ENCODE data around the gene SEMA3D.

Gene SEMA3D

GRCh38 chr7:85186521-85187241 lies at the start of gene SEMA3D:
Gene SEMA3D, minus strand, starts transcription at chr7:85187056. Its CDS starts 65,165 bp downstream, at chr7:85121891.
- peak; percentile 88 for DNase-seq

DNA sequence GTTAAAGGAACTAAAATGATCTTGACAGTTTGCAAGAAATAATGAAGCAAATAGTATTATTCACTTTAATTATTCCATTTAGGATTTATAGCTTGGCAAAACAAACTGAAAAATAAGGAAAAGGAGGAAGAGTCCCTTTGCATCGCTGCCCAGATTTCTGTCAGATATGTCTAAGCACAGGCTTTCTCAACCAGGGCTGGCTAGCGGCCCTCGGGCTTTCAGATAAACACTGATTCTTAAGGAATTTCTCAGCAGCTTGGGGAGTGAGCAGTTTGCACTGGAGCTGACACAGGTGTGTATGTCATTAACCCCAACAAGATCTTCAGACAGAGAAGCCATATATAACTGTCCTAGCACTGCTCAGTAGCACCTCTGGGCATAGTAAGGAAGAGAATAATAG lies 47.9 kb upstream of the SEMA3D start:
- DNase-seq: no peak

DNA sequence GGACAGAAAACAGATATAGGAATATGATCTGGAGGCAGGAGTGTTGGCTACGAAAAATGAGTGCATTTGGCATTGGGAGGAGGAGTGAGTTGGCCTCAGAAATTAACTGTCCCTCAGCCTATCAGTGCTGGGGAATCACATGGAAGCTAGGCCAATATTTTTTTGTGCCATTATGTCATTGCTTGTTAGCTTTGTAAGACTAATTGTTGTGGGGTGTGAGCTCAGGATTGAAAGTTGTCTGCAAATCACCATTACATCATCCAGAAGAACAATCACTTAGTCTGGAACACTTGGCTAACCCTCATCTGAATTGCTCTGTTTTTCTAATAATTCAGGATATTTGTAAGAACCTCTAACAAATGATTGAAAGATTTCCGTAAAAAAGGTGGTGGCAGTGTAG lies 45.2 kb upstream of the SEMA3D start:
- no peak for DNase-seq

DNA sequence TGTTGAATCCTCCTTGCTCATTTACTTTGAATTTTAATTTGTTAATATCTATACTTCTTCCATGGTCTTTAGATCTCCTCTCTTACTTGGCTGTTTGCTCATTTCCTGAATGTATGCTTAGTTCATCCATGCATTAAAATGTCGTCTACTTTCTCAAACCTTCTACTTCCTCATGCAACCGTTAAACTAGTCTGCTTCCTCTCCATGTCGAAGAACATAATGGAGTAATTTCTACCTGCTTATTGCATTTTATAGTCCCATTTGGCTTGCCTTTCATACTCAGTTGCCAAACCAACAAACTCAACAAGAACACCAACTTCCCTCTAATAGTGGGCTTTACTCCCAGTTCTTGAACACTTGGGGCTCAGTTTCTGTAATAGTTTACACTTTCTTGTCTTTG lies 43.8 kb upstream of the SEMA3D start:
- no peak for DNase-seq

DNA sequence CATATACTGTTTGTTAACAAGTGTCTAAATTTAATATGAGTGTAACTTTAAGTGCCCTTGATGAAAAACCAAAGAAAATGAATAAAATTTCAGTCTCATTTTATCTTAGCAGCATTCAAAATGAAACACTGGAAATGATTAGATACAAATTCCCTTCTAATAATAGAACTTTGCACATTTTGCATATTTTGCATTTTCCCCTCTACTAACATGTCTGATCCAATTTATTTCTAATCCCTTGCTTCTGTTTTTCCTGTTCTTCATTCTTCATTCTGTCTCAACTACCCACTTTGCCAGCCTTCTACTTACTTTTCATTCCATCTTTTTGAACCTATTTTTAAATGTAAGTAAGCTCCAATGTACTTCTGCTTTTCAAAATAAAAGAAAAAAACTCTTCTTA lies 42.7 kb upstream of the SEMA3D start:
- DNase-seq: no peak

- DNase-seq: no peak
Observed at GRCh38 chr7:85226361-85227085, 39.7 kb upstream of the SEMA3D start.

DNA sequence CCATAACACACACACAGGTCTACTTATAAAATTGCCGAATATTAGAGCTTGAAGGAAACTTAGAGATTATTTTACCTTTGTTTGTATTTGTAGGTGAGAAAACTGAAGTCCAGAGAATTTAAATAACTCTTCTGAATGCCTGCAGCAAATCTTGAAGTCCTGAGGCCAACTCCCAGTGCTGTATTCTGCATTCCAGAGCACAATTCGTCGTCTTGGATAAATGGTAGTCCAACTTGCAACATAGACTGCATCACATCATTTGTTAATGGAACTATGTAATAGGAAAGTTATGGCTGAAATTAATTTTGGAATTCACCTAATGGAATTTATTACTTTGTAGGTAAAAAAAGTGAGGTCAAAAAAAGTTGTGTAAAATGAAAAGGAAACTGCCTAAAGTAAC lies 37.3 kb upstream of the SEMA3D start:
- DNase-seq: no peak

GRCh38 chr7:85222522-85222921 lies 35.7 kb upstream of the SEMA3D start:
- DNase-seq: no peak

DNA sequence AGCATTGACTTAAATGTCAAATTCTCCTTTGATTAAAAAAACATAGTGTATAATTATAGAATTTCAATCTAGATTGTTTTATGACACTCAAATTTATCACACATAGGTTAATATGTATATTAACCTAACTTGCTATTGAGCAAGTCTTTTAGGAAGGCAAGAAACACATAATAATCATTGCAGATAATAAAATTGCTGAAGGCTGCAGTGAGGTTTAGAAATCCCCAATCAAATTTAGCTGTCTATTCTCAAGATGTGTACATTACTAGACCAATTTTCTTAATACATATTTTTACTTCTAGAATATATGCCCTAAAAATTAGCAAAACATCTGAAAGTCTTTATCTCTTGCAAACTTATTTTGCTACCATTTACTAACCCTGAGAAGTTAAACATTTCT lies 34.9 kb upstream of the SEMA3D start:
- no peak for DNase-seq

GRCh38 chr7:85220651-85221050 lies 33.8 kb upstream of the SEMA3D start:
- no peak for DNase-seq

DNA sequence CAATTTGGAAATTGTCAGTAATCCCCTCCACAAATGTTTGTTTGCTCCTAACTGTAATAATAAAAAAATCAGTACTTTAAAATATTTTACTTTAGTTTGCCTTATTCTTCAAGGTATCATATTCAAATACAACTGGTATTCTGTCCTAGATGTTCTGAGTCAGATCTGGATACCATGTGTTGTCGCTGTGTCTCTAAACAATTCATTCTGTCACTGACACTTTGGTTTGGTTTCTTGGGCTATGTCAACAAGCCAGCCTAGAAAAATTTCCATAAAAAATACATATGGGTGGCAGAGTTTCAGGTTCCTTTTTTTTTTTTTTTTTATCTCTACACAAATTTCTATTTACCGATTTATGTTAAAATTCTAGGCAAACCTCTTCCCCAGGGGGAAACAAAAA lies 33.2 kb upstream of the SEMA3D start:
- DNase-seq: no peak

DNA sequence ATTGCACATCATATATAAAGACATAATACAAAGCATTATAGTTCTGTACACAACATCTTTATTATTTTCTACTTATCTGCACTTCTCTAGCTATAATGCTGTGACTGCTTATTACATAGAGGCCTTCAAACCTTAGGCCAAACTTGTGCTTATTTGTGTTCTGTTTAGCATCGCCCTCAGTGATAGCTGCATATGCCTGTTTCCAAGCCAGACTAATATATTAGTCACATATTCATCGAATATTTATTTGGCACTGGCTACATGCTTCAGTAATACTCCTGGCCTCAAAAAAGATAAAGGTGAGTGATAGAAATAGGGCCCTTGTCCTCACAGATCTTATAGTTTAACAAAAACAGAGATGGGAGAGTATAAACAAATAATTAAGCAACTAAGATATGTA lies 30.2 kb upstream of the SEMA3D start:
- DNase-seq: no peak

GRCh38 chr7:85215098-85215497 lies 28.2 kb upstream of the SEMA3D start:
- DNase-seq: no peak

GRCh38 chr7:85213500-85213899 lies 26.6 kb upstream of the SEMA3D start:
- DNase-seq: no peak

DNA sequence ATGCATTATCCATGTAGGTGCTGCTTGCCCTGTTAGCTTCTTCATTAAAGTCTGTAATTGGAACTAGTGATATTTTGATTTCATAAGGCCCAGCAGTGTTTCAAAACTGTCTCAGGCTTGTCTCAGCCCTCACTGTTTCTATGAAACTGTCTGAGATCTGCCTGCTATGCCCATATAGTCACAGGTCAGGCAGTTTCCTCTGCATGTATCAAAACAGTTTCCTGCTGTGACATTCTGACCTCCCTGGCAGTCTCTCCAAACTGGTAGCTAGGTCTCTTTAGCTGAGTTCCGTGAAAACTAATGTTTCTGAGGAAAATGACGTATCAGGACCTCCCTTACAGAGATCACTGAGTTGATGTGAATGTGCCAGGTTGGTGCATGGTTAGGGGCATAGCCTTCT lies 18.9 kb upstream of the SEMA3D start:
- no peak for DNase-seq

DNA sequence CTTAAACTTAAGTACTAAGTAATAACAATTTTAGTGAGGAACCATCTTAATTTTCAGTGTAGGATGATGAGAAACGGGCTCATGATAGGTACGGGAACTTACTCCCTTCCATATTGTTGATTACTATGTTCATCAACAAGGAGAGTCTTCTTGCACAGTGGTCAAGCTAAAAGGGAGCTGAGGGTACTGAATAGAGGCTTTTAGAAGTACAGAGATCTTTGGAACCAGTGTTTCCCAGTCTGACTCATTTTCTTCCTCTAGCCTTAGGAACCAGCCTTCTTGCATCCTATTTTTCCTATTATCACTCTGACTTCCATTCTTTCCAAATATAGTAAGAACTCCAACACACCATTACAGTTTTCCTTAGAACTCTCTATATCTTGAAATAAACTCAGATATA lies 17.6 kb upstream of the SEMA3D start:
- DNase-seq: no peak

GRCh38 chr7:85204061-85204460 lies 17.2 kb upstream of the SEMA3D start:
- DNase-seq: no peak

DNA sequence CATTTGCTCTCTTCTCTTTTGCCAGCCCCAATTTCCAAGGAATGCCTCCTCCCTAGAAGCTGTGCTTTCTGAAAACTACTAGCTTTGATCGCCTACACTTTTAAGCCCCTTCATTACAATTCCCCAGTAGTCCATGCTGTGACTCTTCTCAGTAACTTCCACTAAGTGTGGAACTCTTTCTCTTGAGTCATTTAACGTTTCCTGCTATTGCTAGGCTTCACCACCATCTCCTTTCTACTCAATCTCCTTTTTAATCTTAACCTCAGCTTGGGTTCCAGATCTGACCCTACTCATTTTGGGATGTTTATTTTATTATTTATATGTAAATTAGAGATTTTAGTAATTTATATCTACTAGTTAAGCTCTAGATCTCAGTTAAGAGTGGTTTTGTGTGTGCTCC lies 14.4 kb upstream of the SEMA3D start:
- DNase-seq: no peak

DNA sequence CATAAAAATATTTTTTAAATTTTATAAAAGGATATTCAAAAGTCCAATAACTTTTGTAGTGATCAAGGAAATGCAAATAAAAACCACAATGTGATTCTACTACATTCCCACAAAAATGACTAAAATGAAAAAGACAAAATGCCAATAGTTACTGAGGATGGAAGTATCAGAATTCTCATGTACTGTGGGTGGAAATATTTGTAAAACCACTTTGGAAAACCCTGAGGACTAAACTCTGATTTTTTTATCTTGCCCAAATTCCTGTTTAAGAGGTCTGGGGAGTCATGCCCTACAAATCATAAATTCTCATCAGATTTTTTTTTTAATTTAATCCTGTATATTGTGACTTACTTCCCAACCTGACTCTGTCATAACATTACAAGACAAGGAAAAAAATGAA lies 9.8 kb upstream of the SEMA3D start:
- DNase-seq: no peak

GRCh38 chr7:85191383-85191782 lies 4.5 kb upstream of the SEMA3D start:
- no peak for DNase-seq

DNA sequence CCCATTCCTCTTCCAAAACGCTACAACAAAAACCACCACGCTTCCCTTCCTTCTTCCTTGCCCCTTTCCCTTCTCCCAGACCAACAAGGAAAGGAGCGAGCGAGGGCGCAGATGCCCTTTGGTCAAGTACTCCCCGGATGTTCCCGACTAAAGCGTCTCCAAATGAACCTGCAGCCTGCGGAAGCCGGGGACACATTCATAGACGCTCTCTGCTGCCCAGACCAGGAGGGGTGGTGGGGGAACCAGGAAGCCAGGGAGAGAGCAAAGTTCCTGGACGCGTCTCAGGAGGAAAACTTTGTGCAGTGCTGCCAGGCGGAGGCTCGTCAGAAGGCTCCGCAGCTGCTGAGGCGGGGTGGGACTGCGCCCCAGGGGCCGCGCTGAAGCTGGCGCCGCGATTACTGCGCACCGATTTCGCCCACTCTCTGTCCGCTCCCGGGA lies 754 bp downstream of the SEMA3D start:
- peak; percentile 48 for DNase-seq

- DNase-seq: peak; percentile 76
Observed at GRCh38 chr7:85185424-85186082, 1.3 kb downstream of the SEMA3D start.

DNA sequence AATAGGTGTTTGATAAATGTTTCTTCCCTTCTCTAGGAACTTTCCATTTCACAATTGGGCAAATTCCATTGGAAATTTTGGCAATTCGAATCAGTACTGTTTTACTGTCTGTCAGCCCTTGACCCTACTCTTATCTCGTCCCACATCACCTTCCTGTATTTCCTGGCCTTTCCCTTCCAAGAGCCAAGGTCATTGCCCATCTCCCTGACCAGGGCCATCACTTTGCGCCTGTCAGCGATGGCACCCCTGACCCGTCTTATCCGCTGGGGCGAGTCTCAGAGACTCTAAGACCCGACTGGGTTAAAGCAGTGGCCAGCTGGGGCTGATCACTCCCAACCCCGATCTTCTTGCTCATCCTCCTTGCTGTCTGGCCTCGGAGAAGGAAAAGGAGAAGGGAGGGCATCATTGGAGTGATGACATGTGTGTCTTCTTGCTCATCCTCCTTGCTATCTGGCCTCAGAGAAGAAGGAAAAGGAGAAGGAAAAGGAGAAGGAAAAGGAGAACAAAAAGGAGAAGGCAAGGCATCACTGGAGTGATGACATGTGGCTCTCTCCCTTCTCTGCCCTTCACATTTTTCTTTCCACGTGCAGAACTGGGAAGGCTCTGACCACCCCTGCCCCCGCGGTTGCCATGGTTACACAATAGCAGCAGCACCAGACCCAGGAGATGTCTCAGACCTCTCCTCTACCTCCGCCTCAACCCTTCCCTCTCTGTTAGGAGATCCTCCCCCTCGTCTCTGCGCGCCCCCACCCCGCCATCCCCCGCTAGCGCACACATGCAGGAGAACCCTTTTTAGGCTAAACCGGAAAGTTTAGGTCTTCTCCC lies 2.0 kb downstream of the SEMA3D start:
- DNase-seq: peak; percentile 58

Measured in T1000 (cell line).